Neural progenitor cell (in vitro differentiated cells): ENCODE data around the gene GFPT2. TPM values are rescaled to one million over a fixed set of nuclear protein-coding genes. Genes with fewer than 3 reads are reported as not detected.
A peak's percentile ranks its signal among the peaks of the same experiment; 100 is the strongest.

Experiments
- DNase-seq: peaks from one replicate; pipeline ENCODE4 v3.0.0-alpha.2; 2016; ENCODE audit warnings: low spot score
- H2AFZ ChIP-seq: fragments of 200-600 bp; sonication (generic); replicated peaks from 2 replicates; pipeline ENCODE4 v1.6.1; 2016; ENCODE audit warnings: antibody characterized with exemption
- H3F3A ChIP-seq: fragments of 200-600 bp; sonication (generic); 2 replicates; pipeline ENCODE4 v1.6.1; 2016; ENCODE audit warnings: antibody characterized with exemption, low read depth
- H3K27ac ChIP-seq: fragments of 200-600 bp; sonication (generic); 2 replicates; pipeline ENCODE4 v1.5.1; 2016; ENCODE audit warnings: mild to moderate bottlenecking
- H3K27me3 ChIP-seq: fragments of 200-600 bp; sonication (generic); 2 replicates; pipeline ENCODE4 v1.6.1; 2016; ENCODE audit warnings: mild to moderate bottlenecking, moderate library complexity
- H3K36me3 ChIP-seq: fragments of 200-600 bp; sonication (generic); 2 replicates; pipeline ENCODE4 v1.5.1; 2016
- H3K4me1 ChIP-seq: fragments of 200-600 bp; sonication (generic); 2 replicates; pipeline ENCODE4 v1.6.1; 2016; ENCODE audit warnings: mixed run types
- H3K4me2 ChIP-seq: fragments of 200-600 bp; sonication (generic); 2 replicates; pipeline ENCODE4 v1.6.1; 2016
- H3K4me3 ChIP-seq: fragments of 200-600 bp; sonication (generic); 2 replicates; pipeline ENCODE4 v1.5.1; 2016
- H3K79me2 ChIP-seq: fragments of 200-600 bp; sonication (generic); 2 replicates; pipeline ENCODE4 v1.6.1; 2016; ENCODE audit warnings: low read depth
- H3K9ac ChIP-seq: fragments of 200-600 bp; sonication (generic); 2 replicates; pipeline ENCODE4 v1.6.1; 2016
- H3K9me3 ChIP-seq: fragments of 200-600 bp; sonication (generic); 2 replicates; pipeline ENCODE4 v1.5.1; 2016; ENCODE audit warnings: low read depth
- H4K20me1 ChIP-seq: fragments of 200-600 bp; sonication (generic); 2 replicates; pipeline ENCODE4 v1.6.1; 2016; ENCODE audit warnings: low read depth
- H3K27ac Mint-ChIP-seq: 3 replicates; pipeline ENCODE4 v1.8.0; 2021; ENCODE audit warnings: mixed read lengths
- H3K27me3 Mint-ChIP-seq: 2 replicates; pipeline ENCODE4 v1.8.0; 2022; ENCODE audit warnings: low read depth, mild to moderate bottlenecking, inconsistent platforms, moderate library complexity, mixed read lengths; ENCODE audit not compliant: insufficient read depth
- H3K36me3 Mint-ChIP-seq: 3 replicates; pipeline ENCODE4 v1.8.0; 2021; ENCODE audit warnings: mixed read lengths
- H3K4me1 Mint-ChIP-seq: 3 replicates; pipeline ENCODE4 v1.8.0; 2021; ENCODE audit warnings: mixed read lengths
- H3K4me3 Mint-ChIP-seq: 3 replicates; pipeline ENCODE4 v1.8.0; 2021; ENCODE audit warnings: mild to moderate bottlenecking, moderate library complexity, mixed read lengths
- H3K9me3 Mint-ChIP-seq: 3 replicates; pipeline ENCODE4 v1.8.0; 2020; ENCODE audit warnings: mixed read lengths
- CTCF ChIP-seq: fragments of 200-600 bp; sonication (generic); IDR thresholded peaks from 2 replicates; pipeline ENCODE4 v1.5.1; 2017; ENCODE audit warnings: antibody characterized with exemption, mild to moderate bottlenecking
- EZH2 ChIP-seq: fragments of 200-600 bp; sonication (generic); IDR thresholded peaks from 2 replicates; pipeline ENCODE4 v1.6.1; 2017; ENCODE audit warnings: antibody characterized with exemption, mild to moderate bottlenecking, moderate library complexity
- EZH2phosphoT487 ChIP-seq: fragments of 200-600 bp; sonication (generic); IDR thresholded peaks from 2 replicates; pipeline ENCODE4 v1.6.1; 2017; ENCODE audit warnings: antibody characterized with exemption
- total RNA-seq: library from RNA; depleted of rRNA; stranded (reverse); fragments of >200 nt; gene quantifications from 2 replicates; pipeline ENCODE4 v1.2.3, GENCODE V29; 2015; ENCODE audit warnings: low replicate concordance

Gene GFPT2
- 18.9 and 20.3 TPM in 2 replicates for total RNA-seq

DNA sequence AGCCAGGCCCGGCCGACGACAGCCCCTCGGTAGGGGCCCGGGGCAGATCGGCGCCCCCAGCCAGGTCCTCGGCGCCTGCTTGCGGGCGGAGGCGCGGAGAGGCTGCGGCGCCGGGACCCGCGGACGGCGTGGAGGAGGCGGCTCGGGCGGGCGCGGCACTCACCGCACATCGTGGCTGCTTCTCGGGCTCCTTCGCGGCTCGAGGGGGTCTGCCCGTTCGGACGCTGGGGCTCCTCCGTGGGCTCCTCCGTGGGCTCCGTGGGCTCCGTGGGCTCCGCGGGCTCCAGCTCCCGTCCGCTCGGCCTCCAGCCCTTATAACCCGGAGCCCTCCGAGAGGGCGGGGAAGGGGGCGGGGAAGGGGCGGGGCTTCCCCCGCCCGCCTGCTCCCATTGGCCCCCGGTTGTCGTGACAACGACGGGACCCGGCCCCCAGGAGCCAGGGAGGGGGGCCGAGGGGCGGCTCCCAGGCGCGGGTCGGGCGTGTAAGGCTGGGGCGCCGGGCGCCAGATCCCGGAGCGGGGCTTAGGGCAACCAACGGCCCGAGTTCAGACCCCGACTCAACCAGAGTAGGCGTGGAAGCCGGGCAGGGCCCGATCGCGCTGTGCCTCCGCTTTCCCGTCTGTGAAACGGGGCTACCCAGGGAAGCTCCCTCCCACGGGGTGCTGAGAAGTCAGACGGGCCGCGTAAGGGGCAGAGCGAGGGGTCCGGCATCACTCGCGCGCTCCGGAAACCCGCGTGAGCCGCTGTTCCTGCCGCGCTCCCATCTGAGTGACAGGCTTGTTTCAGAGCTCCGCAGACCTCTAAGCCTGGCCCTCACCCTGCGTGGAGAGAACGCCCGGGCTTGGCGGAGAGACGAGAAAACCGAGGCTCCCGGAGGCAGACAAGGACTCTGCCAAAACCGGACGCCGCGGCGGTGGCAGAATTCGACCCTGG, at the start of gene GFPT2:
Gene GFPT2, minus strand, starts transcription at position 289 of the 932 bp plus-strand sequence. Its CDS starts 119 bp downstream, at position 170.
- H3K27ac Mint-ChIP-seq = no peak within 1 kb of the TSS

DNA sequence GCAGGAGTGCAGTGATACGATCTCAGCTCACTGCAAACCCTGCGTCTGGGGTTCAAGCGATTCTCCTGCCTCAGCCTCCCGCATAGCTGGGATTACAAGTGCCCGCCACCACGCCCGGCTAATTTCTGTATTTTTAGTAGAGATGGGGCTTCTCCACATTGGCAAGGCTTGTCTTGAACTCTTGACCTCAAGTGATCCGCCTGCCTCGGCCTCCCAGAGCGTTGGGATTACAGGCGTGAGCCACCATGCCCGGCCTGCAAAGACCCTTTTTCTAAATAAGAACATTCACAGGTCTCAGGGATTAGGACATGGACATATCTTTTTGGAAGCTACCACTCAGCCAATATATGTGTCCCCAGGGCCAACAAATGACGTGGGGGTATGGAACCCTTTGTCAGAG, 49.6 kb upstream of the GFPT2 start:
- H3K4me2 ChIP-seq = no peak overlapping the region
- no peak overlapping the region for H3K4me3 ChIP-seq
- H3K27me3 Mint-ChIP-seq = peaks cover 2% of the 10 kb centered on the region
- no peak overlapping the region for H3K27ac Mint-ChIP-seq
- TF ChIP-seq EZH2phosphoT487 (no peak), CTCF (no peak), EZH2 (no peak)
- H3K9me3 ChIP-seq = no peaks in the 10 kb centered on the region
- no peaks in the 10 kb centered on the region for H3K27me3 ChIP-seq
- H3K36me3 Mint-ChIP-seq = peaks cover 2% of the 10 kb centered on the region
- peaks cover under 1% of the 10 kb centered on the region for H3K9me3 Mint-ChIP-seq
- H3K27ac ChIP-seq = no peak overlapping the region
- no peak for DNase-seq
- H3K4me1 Mint-ChIP-seq = no peaks in the 10 kb centered on the region
- H3K4me1 ChIP-seq = no peaks in the 10 kb centered on the region
- H3F3A ChIP-seq = no peaks in the 10 kb centered on the region
- no peak overlapping the region for H3K4me3 Mint-ChIP-seq
- no peak overlapping the region for H3K9ac ChIP-seq
- no peaks in the 10 kb centered on the region for H3K79me2 ChIP-seq
- no peaks in the 10 kb centered on the region for H3K36me3 ChIP-seq
- H4K20me1 ChIP-seq = no peaks in the 10 kb centered on the region
- H2AFZ ChIP-seq = no peak overlapping the region

More for the DNA sequence above, at the start of gene GFPT2:
- H3K4me3 Mint-ChIP-seq = peak within 1 kb of the TSS; percentile 90
- H3K4me3 ChIP-seq = peak within 1 kb of the TSS; percentile 79
- peaks cover 20% of the 10 kb centered on the region for H3K27me3 Mint-ChIP-seq
- no peaks in the 10 kb centered on the region for H3K36me3 Mint-ChIP-seq
- peak within 1 kb of the TSS; percentile 100 for H3K4me2 ChIP-seq
- no peak within 1 kb of the TSS for H3K27ac ChIP-seq
- peaks cover 23% of the 10 kb centered on the region for H4K20me1 ChIP-seq
- peaks cover 28% of the 10 kb centered on the region for H3F3A ChIP-seq
- no peaks in the 10 kb centered on the region for H3K9me3 ChIP-seq
- H3K4me1 Mint-ChIP-seq = peaks cover 26% of the 10 kb centered on the region
- no peaks in the 10 kb centered on the region for H3K36me3 ChIP-seq
- peak; percentile 97 for DNase-seq
- no peak within 1 kb of the TSS for H3K9ac ChIP-seq
- H3K79me2 ChIP-seq = peaks cover 36% of the 10 kb centered on the region
- H3K27me3 ChIP-seq = peaks cover 43% of the 10 kb centered on the region
- peak within 1 kb of the TSS; percentile 89 for H2AFZ ChIP-seq
- no peaks in the 10 kb centered on the region for H3K9me3 Mint-ChIP-seq
- H3K4me1 ChIP-seq = peaks cover 23% of the 10 kb centered on the region
- TF ChIP-seq CTCF (no peak), EZH2 (peak; percentile 73), EZH2phosphoT487 (peak; percentile 69)

GRCh38 chr5:180401229-180401907, 48.2 kb upstream of the GFPT2 start:
- H3K9me3 Mint-ChIP-seq = no peaks in the 10 kb centered on the region
- peaks cover 2% of the 10 kb centered on the region for H3K27me3 Mint-ChIP-seq

More at GRCh38 chr5:180401229-180401907, 48.2 kb upstream of the GFPT2 start:
- Mint-ChIP-seq H3K27ac (no peak overlapping the region), H3K4me3 (no peak overlapping the region), H3K36me3 (peaks cover 2% of the 10 kb centered on the region), H3K4me1 (no peaks in the 10 kb centered on the region)
- H3K4me1 ChIP-seq = no peaks in the 10 kb centered on the region
- H3K4me3 ChIP-seq = no peak overlapping the region
- no peaks in the 10 kb centered on the region for H3K9me3 ChIP-seq
- no peak overlapping the region for H3K27ac ChIP-seq
- no peak for TF ChIP-seq CTCF
- no peak for TF ChIP-seq EZH2
- TF ChIP-seq EZH2phosphoT487 = no peak
- no peaks in the 10 kb centered on the region for H4K20me1 ChIP-seq
- no peaks in the 10 kb centered on the region for H3F3A ChIP-seq
- H2AFZ ChIP-seq = no peak overlapping the region
- no peaks in the 10 kb centered on the region for H3K27me3 ChIP-seq
- no peak overlapping the region for H3K9ac ChIP-seq
- DNase-seq = no peak
- H3K4me2 ChIP-seq = no peak overlapping the region
- no peaks in the 10 kb centered on the region for H3K36me3 ChIP-seq
- no peaks in the 10 kb centered on the region for H3K79me2 ChIP-seq
